SK-N-SH (cell line): Measurements from ENCODE around the gene RRP1B. TPM values are rescaled to one million over a fixed set of nuclear protein-coding genes. Genes with fewer than 3 reads are reported as not detected.

Experiments used
- CTCF ChIA-PET: fragments of 300-600, 350-600 bp; formaldehyde crosslinking; extraction: SDS; loops from one replicate; lab custom pipeline; 2021; lab: Yijun Ruan, JAX
- POLR2A ChIA-PET: fragments of 350-600 bp; sonication (Branson Sonifier 250); formaldehyde crosslinking; extraction: SDS; loops from one replicate; lab custom pipeline; 2020; ENCODE audit warnings: antibody characterized with exemption, inconsistent platforms; lab: Yijun Ruan, JAX
- DNase-seq: peaks from one replicate; pipeline ENCODE4 v3.0.0; 2012
- H2AFZ ChIP-seq: fragments of 200-600 bp; sonication (generic); 2 replicates; pipeline ENCODE4 v1.8.1; 2016; ENCODE audit warnings: antibody characterized with exemption, mild to moderate bottlenecking, low read depth
- H3F3A ChIP-seq: fragments of 200-600 bp; sonication (generic); replicated peaks from 2 replicates; pipeline ENCODE3; 2016; ENCODE audit warnings: antibody characterized with exemption, mild to moderate bottlenecking; ENCODE audit not compliant: insufficient read depth
- H3K27ac ChIP-seq, 2 experiments: fragments of 200-500 bp in 1 of 2; fragments of 200-600 bp in 1 of 2; sonication (Bioruptor generic) in 1 of 2; sonication (generic), shearing (Covaris generic) in 1 of 2; 2 replicates each; pipeline versions ENCODE4 v1.5.1 to v1.6.1; 2014 to 2016; ENCODE audit warnings: low read depth in 2 of 2, inconsistent platforms in 1 of 2, low read length in 1 of 2, mild to moderate bottlenecking in 1 of 2, mixed read lengths in 1 of 2
- H3K27me3 ChIP-seq: fragments of 200-600 bp; sonication (generic), shearing (Covaris generic); 2 replicates; pipeline ENCODE4 v1.6.1; 2016; ENCODE audit warnings: mixed run types; ENCODE audit not compliant: insufficient read depth
- H3K36me3 ChIP-seq, 2 experiments: fragments of 200-500 bp in 1 of 2; fragments of 200-600 bp in 1 of 2; sonication (Bioruptor generic) in 1 of 2; sonication (generic) in 1 of 2; replicated peaks in 1 of 2; 2 replicates each; pipeline versions ENCODE3 to v1.5.1; 2014 to 2016; ENCODE audit warnings: low read length in 1 of 2, mild to moderate bottlenecking in 1 of 2; ENCODE audit not compliant: insufficient read depth in 2 of 2, control insufficient read depth in 1 of 2
- H3K4me1 ChIP-seq, 2 experiments: fragments of 200-500 bp in 1 of 2; fragments of 200-600 bp in 1 of 2; sonication (Bioruptor generic) in 1 of 2; sonication (generic), shearing (Covaris generic) in 1 of 2; 2 replicates each; pipeline versions ENCODE4 v1.5.1 to v1.6.1; 2014 to 2016; ENCODE audit warnings: low read depth in 1 of 2, low read length in 1 of 2, mixed run types in 1 of 2; ENCODE audit not compliant: insufficient read depth in 2 of 2, control insufficient read depth in 1 of 2
- H3K4me2 ChIP-seq: fragments of 200-600 bp; sonication (generic), shearing (Covaris generic); 2 replicates; pipeline ENCODE4 v1.6.1; 2017; ENCODE audit warnings: mixed run types
- H3K4me3 ChIP-seq, 2 experiments: fragments of 200-500 bp in 1 of 2; fragments of 200-600 bp in 1 of 2; sonication (Bioruptor generic) in 1 of 2; sonication (generic), shearing (Covaris generic) in 1 of 2; 2 replicates each; pipeline versions ENCODE4 v1.5.1 to v1.8.1; 2014 to 2016; ENCODE audit warnings: low read depth in 2 of 2, inconsistent platforms in 1 of 2, low read length in 1 of 2, mild to moderate bottlenecking in 1 of 2, mixed read lengths in 1 of 2, moderate library complexity in 1 of 2
- H3K79me2 ChIP-seq: fragments of 200-600 bp; sonication (generic); 2 replicates; pipeline ENCODE4 v1.8.1; 2017; ENCODE audit warnings: mild to moderate bottlenecking; ENCODE audit not compliant: insufficient read depth
- H3K9ac ChIP-seq: fragments of 200-600 bp; sonication (generic); 2 replicates; pipeline ENCODE4 v1.6.1; 2017; ENCODE audit warnings: mixed run types
- H3K9me2 ChIP-seq: fragments of 200-600 bp; sonication (generic); 2 replicates; pipeline ENCODE4 v1.6.1; 2017; ENCODE audit warnings: mixed run types
- H3K9me3 ChIP-seq: fragments of 200-600 bp; sonication (generic); 2 replicates; pipeline ENCODE4 v1.6.1; 2017; ENCODE audit warnings: mixed run types, mild to moderate bottlenecking, moderate library complexity
- H4K20me1 ChIP-seq: fragments of 200-600 bp; sonication (generic); 2 replicates; pipeline ENCODE4 v1.6.1; 2017; ENCODE audit warnings: mild to moderate bottlenecking, mixed run types; ENCODE audit not compliant: insufficient read depth
- CHD2 ChIP-seq: fragments of 150-350 bp; IDR thresholded peaks from 2 replicates; pipeline ENCODE4 v1.6.1; 2018; ENCODE audit warnings: low read length; ENCODE audit not compliant: partially characterized antibody
- ELF1 ChIP-seq: IDR thresholded peaks from 2 replicates; pipeline ENCODE4 v1.4.0; 2012
- EP300 ChIP-seq, 2 experiments: IDR thresholded peaks; 2 replicates each; pipeline versions ENCODE4 v1.4.0 to v1.6.1; 2012; ENCODE audit warnings: borderline replicate concordance in 1 of 2, low read depth in 1 of 2, low read length in 1 of 2
- EZH2phosphoT487 ChIP-seq: fragments of 200-600 bp; sonication (generic); IDR thresholded peaks from 2 replicates; pipeline ENCODE4 v1.6.1; 2017; ENCODE audit warnings: low read depth, mixed run types, mild to moderate bottlenecking, antibody characterized with exemption, moderate library complexity, borderline replicate concordance
- FOSL2 ChIP-seq: IDR thresholded peaks from 2 replicates; pipeline ENCODE4 v1.4.0; 2012; ENCODE audit warnings: low read depth, mild to moderate bottlenecking, moderate library complexity, borderline replicate concordance
- FOXJ3 ChIP-seq: sonication (generic); formaldehyde crosslinking; IDR thresholded peaks from 2 replicates; pipeline ENCODE4 v1.5.1; 2020; ENCODE audit warnings: mild to moderate bottlenecking, missing genetic modification reagents
- GABPA ChIP-seq: IDR thresholded peaks from 2 replicates; pipeline ENCODE4 v1.4.0; 2012; ENCODE audit warnings: low read depth, mild to moderate bottlenecking
- IRF3 ChIP-seq: fragments of 150-350 bp; IDR thresholded peaks from 2 replicates; pipeline ENCODE4 v1.6.1; 2016; ENCODE audit warnings: mild to moderate bottlenecking, low read depth, low read length
- JUND ChIP-seq: IDR thresholded peaks from 2 replicates; pipeline ENCODE4 v1.4.0; 2012
- MEF2A ChIP-seq: IDR thresholded peaks from 2 replicates; pipeline ENCODE4 v1.4.0; 2012; ENCODE audit warnings: low read depth, borderline replicate concordance
- NRF1 ChIP-seq: IDR thresholded peaks from 2 replicates; pipeline ENCODE4 v1.6.1; 2012; ENCODE audit warnings: low read depth, mild to moderate bottlenecking, low read length
- PBX3 ChIP-seq: IDR thresholded peaks from 2 replicates; pipeline ENCODE4; 2012
- POLR2AphosphoS5 ChIP-seq: IDR thresholded peaks from 2 replicates; pipeline ENCODE4 v1.6.1; 2012; ENCODE audit warnings: low read depth, low read length
- REST ChIP-seq: IDR thresholded peaks from 2 replicates; pipeline ENCODE4 v1.6.1; 2012; ENCODE audit warnings: mild to moderate bottlenecking, low read depth, low read length, moderate library complexity
- RFX5 ChIP-seq: IDR thresholded peaks from 2 replicates; pipeline ENCODE4 v1.6.1; 2012; ENCODE audit warnings: mild to moderate bottlenecking, improper control_type of control experiment, low read length
- RXRA ChIP-seq: IDR thresholded peaks from 2 replicates; pipeline ENCODE4 v1.4.0; 2012; ENCODE audit warnings: low read depth, mild to moderate bottlenecking, borderline replicate concordance
- TEAD4 ChIP-seq: IDR thresholded peaks from 2 replicates; pipeline ENCODE4 v1.4.0; 2012; ENCODE audit warnings: mild to moderate bottlenecking, borderline replicate concordance; ENCODE audit not compliant: insufficient read depth
- YY1 ChIP-seq: IDR thresholded peaks from 2 replicates; pipeline ENCODE4 v1.4.0; 2012; ENCODE audit warnings: low read depth, mild to moderate bottlenecking
- WGBS: methylation state at CpG from one replicate; pipeline ENCODE4 v1.1.6; 2017; ENCODE audit warnings: low lambda C conversion rate; 5-methylcytosine and 5-hydroxymethylcytosine counted together
- polyA plus RNA-seq, 3 experiments: library from polyadenylated mRNA; depleted of rRNA; stranded (reverse); fragments of >200 nt; gene quantifications; 2 replicates each; pipeline ENCODE4 v1.2.3, GENCODE V29; 2012
- TF ChIP-seq, protein P1 (sequence below): IDR thresholded peaks from 2 replicates; pipeline ENCODE4 v1.4.0; 2012; ENCODE audit warnings: low read depth, borderline replicate concordance
- TF ChIP-seq, protein P2 (sequence below): IDR thresholded peaks from 2 replicates; pipeline ENCODE4 v1.4.0; 2012; ENCODE audit warnings: low read depth, borderline replicate concordance

The RRP1B gene
- polyA plus RNA-seq, 1 of the 3 experiments (the other 2 are of a cell fraction) = 10.4 TPM

- TF ChIP-seq PBX3 (no peak), MEF2A (no peak), FOXJ3 (CRISPR knock-in tag) (no peak), FOSL2 (no peak), RFX5 (no peak), RXRA (no peak)
- TF ChIP-seq, all 33 proteins: peak for 0
These were observed 78.0 kb downstream of the RRP1B start (continued) for GRCh38 chr21:43737158-43737950.

- Histone ChIP-seq H2AFZ (no peak overlapping the region), H3K27ac (peak overlapping the region in 1 of 2 experiments; percentile 27; a peak in 2 of 4 replicates), H3K9me3 (no peaks in the 10 kb centered on the region), H3K4me3 (no peak overlapping the region), H4K20me1 (peaks cover 5% of the 10 kb centered on the region; the same call in 1 of the 2 replicates), H3K36me3 (peaks cover 9 to 16% of the 10 kb centered on the region in 2 experiments), H3K4me1 (peaks cover 0 to 3% of the 10 kb centered on the region in 2 experiments; a peak in 1 of 4 replicates), H3K4me2 (no peak overlapping the region), H3K9me2 (no peaks in the 10 kb centered on the region), H3F3A (peaks cover 14% of the 10 kb centered on the region), H3K27me3 (no peaks in the 10 kb centered on the region), H3K79me2 (peaks cover 7% of the 10 kb centered on the region; the same call in 1 of the 2 replicates), H3K9ac (no peak overlapping the region)
- WGBS = 95% methylated on average over 14 of the region's 25 CpGs
- POLR2A ChIA-PET = interaction anchor here (2.0 kb wide), 1 partner anchor 11 kb away, joined by 10 read pairs; no protein-coding TSS in a partner anchor
- CTCF ChIA-PET = interaction anchor here (1.4 kb wide), 1 partner anchor 11 kb away, joined by 4 read pairs; no protein-coding TSS in a partner anchor
- DNase-seq = peak; percentile 53
- TF ChIP-seq EP300 (IDR thresholded peaks at IDR 0.05; ENCODE audit: borderline replicate concordance in 1 of 2, low read depth in 1 of 2, low read length in 1 of 2) = no peak
- no peak for TF ChIP-seq YY1
- TF ChIP-seq RXRA = no peak
- TF ChIP-seq, protein P1, sequence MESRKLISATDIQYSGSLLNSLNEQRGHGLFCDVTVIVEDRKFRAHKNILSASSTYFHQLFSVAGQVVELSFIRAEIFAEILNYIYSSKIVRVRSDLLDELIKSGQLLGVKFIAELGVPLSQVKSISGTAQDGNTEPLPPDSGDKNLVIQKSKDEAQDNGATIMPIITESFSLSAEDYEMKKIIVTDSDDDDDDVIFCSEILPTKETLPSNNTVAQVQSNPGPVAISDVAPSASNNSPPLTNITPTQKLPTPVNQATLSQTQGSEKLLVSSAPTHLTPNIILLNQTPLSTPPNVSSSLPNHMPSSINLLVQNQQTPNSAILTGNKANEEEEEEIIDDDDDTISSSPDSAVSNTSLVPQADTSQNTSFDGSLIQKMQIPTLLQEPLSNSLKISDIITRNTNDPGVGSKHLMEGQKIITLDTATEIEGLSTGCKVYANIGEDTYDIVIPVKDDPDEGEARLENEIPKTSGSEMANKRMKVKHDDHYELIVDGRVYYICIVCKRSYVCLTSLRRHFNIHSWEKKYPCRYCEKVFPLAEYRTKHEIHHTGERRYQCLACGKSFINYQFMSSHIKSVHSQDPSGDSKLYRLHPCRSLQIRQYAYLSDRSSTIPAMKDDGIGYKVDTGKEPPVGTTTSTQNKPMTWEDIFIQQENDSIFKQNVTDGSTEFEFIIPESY = no peak
- TF ChIP-seq POLR2AphosphoS5 = no peak
- no peak for TF ChIP-seq EZH2phosphoT487
- no peak for TF ChIP-seq CHD2
- TF ChIP-seq GABPA = no peak
- TF ChIP-seq NRF1 = no peak
- TF ChIP-seq ELF1 = no peak
- no peak for TF ChIP-seq IRF3
- TF ChIP-seq TEAD4 = no peak
- TF ChIP-seq, protein P2, sequence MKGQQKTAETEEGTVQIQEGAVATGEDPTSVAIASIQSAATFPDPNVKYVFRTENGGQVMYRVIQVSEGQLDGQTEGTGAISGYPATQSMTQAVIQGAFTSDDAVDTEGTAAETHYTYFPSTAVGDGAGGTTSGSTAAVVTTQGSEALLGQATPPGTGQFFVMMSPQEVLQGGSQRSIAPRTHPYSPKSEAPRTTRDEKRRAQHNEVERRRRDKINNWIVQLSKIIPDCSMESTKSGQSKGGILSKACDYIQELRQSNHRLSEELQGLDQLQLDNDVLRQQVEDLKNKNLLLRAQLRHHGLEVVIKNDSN = no peak
- TF ChIP-seq JUND = no peak
- no peak for TF ChIP-seq REST
These were observed 80.5 kb downstream of the RRP1B start for GRCh38 chr21:43739621-43740435.
